SK-N-SH (cell line): ENCODE measurements around the gene TSPAN15. TPM values are rescaled to one million over a fixed set of nuclear protein-coding genes. Genes with fewer than 3 reads are reported as not detected.

Source experiments
- CTCF ChIA-PET: fragments of 300-600, 350-600 bp; formaldehyde crosslinking; extraction: SDS; loops from one replicate; lab custom pipeline; 2021; lab: Yijun Ruan, JAX
- POLR2A ChIA-PET: fragments of 350-600 bp; sonication (Branson Sonifier 250); formaldehyde crosslinking; extraction: SDS; loops from one replicate; lab custom pipeline; 2020; ENCODE audit warnings: antibody characterized with exemption, inconsistent platforms; lab: Yijun Ruan, JAX
- DNase-seq: peaks from one replicate; pipeline ENCODE4 v3.0.0; 2012
- H2AFZ ChIP-seq: fragments of 200-600 bp; sonication (generic); 2 replicates; pipeline ENCODE4 v1.8.1; 2016; ENCODE audit warnings: antibody characterized with exemption, mild to moderate bottlenecking, low read depth
- H3F3A ChIP-seq: fragments of 200-600 bp; sonication (generic); replicated peaks from 2 replicates; pipeline ENCODE3; 2016; ENCODE audit warnings: antibody characterized with exemption, mild to moderate bottlenecking; ENCODE audit not compliant: insufficient read depth
- H3K27ac ChIP-seq, 2 experiments: fragments of 200-500 bp in 1 of 2; fragments of 200-600 bp in 1 of 2; sonication (Bioruptor generic) in 1 of 2; sonication (generic), shearing (Covaris generic) in 1 of 2; 2 replicates each; pipeline versions ENCODE4 v1.5.1 to v1.6.1; 2014 to 2016; ENCODE audit warnings: low read depth in 2 of 2, inconsistent platforms in 1 of 2, low read length in 1 of 2, mild to moderate bottlenecking in 1 of 2, mixed read lengths in 1 of 2
- H3K27me3 ChIP-seq: fragments of 200-600 bp; sonication (generic), shearing (Covaris generic); 2 replicates; pipeline ENCODE4 v1.6.1; 2016; ENCODE audit warnings: mixed run types; ENCODE audit not compliant: insufficient read depth
- H3K36me3 ChIP-seq, 2 experiments: fragments of 200-500 bp in 1 of 2; fragments of 200-600 bp in 1 of 2; sonication (Bioruptor generic) in 1 of 2; sonication (generic) in 1 of 2; replicated peaks in 1 of 2; 2 replicates each; pipeline versions ENCODE3 to v1.5.1; 2014 to 2016; ENCODE audit warnings: low read length in 1 of 2, mild to moderate bottlenecking in 1 of 2; ENCODE audit not compliant: insufficient read depth in 2 of 2, control insufficient read depth in 1 of 2
- H3K4me1 ChIP-seq, 2 experiments: fragments of 200-500 bp in 1 of 2; fragments of 200-600 bp in 1 of 2; sonication (Bioruptor generic) in 1 of 2; sonication (generic), shearing (Covaris generic) in 1 of 2; 2 replicates each; pipeline versions ENCODE4 v1.5.1 to v1.6.1; 2014 to 2016; ENCODE audit warnings: low read depth in 1 of 2, low read length in 1 of 2, mixed run types in 1 of 2; ENCODE audit not compliant: insufficient read depth in 2 of 2, control insufficient read depth in 1 of 2
- H3K4me2 ChIP-seq: fragments of 200-600 bp; sonication (generic), shearing (Covaris generic); 2 replicates; pipeline ENCODE4 v1.6.1; 2017; ENCODE audit warnings: mixed run types
- H3K4me3 ChIP-seq, 2 experiments: fragments of 200-500 bp in 1 of 2; fragments of 200-600 bp in 1 of 2; sonication (Bioruptor generic) in 1 of 2; sonication (generic), shearing (Covaris generic) in 1 of 2; 2 replicates each; pipeline versions ENCODE4 v1.5.1 to v1.8.1; 2014 to 2016; ENCODE audit warnings: low read depth in 2 of 2, inconsistent platforms in 1 of 2, low read length in 1 of 2, mild to moderate bottlenecking in 1 of 2, mixed read lengths in 1 of 2, moderate library complexity in 1 of 2
- H3K79me2 ChIP-seq: fragments of 200-600 bp; sonication (generic); 2 replicates; pipeline ENCODE4 v1.8.1; 2017; ENCODE audit warnings: mild to moderate bottlenecking; ENCODE audit not compliant: insufficient read depth
- H3K9ac ChIP-seq: fragments of 200-600 bp; sonication (generic); 2 replicates; pipeline ENCODE4 v1.6.1; 2017; ENCODE audit warnings: mixed run types
- H3K9me2 ChIP-seq: fragments of 200-600 bp; sonication (generic); 2 replicates; pipeline ENCODE4 v1.6.1; 2017; ENCODE audit warnings: mixed run types
- H3K9me3 ChIP-seq: fragments of 200-600 bp; sonication (generic); 2 replicates; pipeline ENCODE4 v1.6.1; 2017; ENCODE audit warnings: mixed run types, mild to moderate bottlenecking, moderate library complexity
- H4K20me1 ChIP-seq: fragments of 200-600 bp; sonication (generic); 2 replicates; pipeline ENCODE4 v1.6.1; 2017; ENCODE audit warnings: mild to moderate bottlenecking, mixed run types; ENCODE audit not compliant: insufficient read depth
- ELF1 ChIP-seq: IDR thresholded peaks from 2 replicates; pipeline ENCODE4 v1.4.0; 2012
- EP300 ChIP-seq, 2 experiments: IDR thresholded peaks; 2 replicates each; pipeline versions ENCODE4 v1.4.0 to v1.6.1; 2012; ENCODE audit warnings: borderline replicate concordance in 1 of 2, low read depth in 1 of 2, low read length in 1 of 2
- FOSL2 ChIP-seq: IDR thresholded peaks from 2 replicates; pipeline ENCODE4 v1.4.0; 2012; ENCODE audit warnings: low read depth, mild to moderate bottlenecking, moderate library complexity, borderline replicate concordance
- FOXJ3 ChIP-seq: sonication (generic); formaldehyde crosslinking; IDR thresholded peaks from 2 replicates; pipeline ENCODE4 v1.5.1; 2020; ENCODE audit warnings: mild to moderate bottlenecking, missing genetic modification reagents
- FOXM1 ChIP-seq: IDR thresholded peaks from 2 replicates; pipeline ENCODE4 v1.4.0; 2012; ENCODE audit warnings: low read depth, mild to moderate bottlenecking
- GABPA ChIP-seq: IDR thresholded peaks from 2 replicates; pipeline ENCODE4 v1.4.0; 2012; ENCODE audit warnings: low read depth, mild to moderate bottlenecking
- GATA2 ChIP-seq: sonication (generic); formaldehyde crosslinking; IDR thresholded peaks from 2 replicates; pipeline ENCODE4 v1.5.0; 2020; ENCODE audit warnings: mild to moderate bottlenecking, missing genetic modification reagents
- IRF3 ChIP-seq: fragments of 150-350 bp; IDR thresholded peaks from 2 replicates; pipeline ENCODE4 v1.6.1; 2016; ENCODE audit warnings: mild to moderate bottlenecking, low read depth, low read length
- JUND ChIP-seq: IDR thresholded peaks from 2 replicates; pipeline ENCODE4 v1.4.0; 2012
- MEF2A ChIP-seq: IDR thresholded peaks from 2 replicates; pipeline ENCODE4 v1.4.0; 2012; ENCODE audit warnings: low read depth, borderline replicate concordance
- MXI1 ChIP-seq: IDR thresholded peaks from 2 replicates; pipeline ENCODE4 v1.6.1; 2012; ENCODE audit warnings: mild to moderate bottlenecking, low read depth, low read length, improper control_type of control experiment
- NRF1 ChIP-seq: IDR thresholded peaks from 2 replicates; pipeline ENCODE4 v1.6.1; 2012; ENCODE audit warnings: low read depth, mild to moderate bottlenecking, low read length
- RCOR1 ChIP-seq: fragments of 150-350 bp; IDR thresholded peaks from 2 replicates; pipeline ENCODE4 v1.6.1; 2017; ENCODE audit warnings: antibody characterized with exemption, low read length
- SIN3A ChIP-seq: IDR thresholded peaks from 2 replicates; pipeline ENCODE4 v1.6.1; 2012; ENCODE audit warnings: low read depth, mild to moderate bottlenecking, low read length, moderate library complexity, borderline replicate concordance
- TCF12 ChIP-seq: IDR thresholded peaks from 2 replicates; pipeline ENCODE4 v1.4.0; 2012
- TEAD4 ChIP-seq: IDR thresholded peaks from 2 replicates; pipeline ENCODE4 v1.4.0; 2012; ENCODE audit warnings: mild to moderate bottlenecking, borderline replicate concordance; ENCODE audit not compliant: insufficient read depth
- WGBS: methylation state at CpG from one replicate; pipeline ENCODE4 v1.1.6; 2017; ENCODE audit warnings: low lambda C conversion rate; 5-methylcytosine and 5-hydroxymethylcytosine counted together
- polyA plus RNA-seq, 3 experiments: library from polyadenylated mRNA; depleted of rRNA; stranded (reverse); fragments of >200 nt; gene quantifications; 2 replicates each; pipeline ENCODE4 v1.2.3, GENCODE V29; 2012
- TF ChIP-seq, protein P1 (sequence below): fragments of 200-600 bp; sonication (generic); IDR thresholded peaks from 2 replicates; pipeline ENCODE4 v1.6.1; 2017; ENCODE audit warnings: antibody characterized with exemption, mild to moderate bottlenecking, moderate library complexity
- TF ChIP-seq, protein P2 (sequence below): fragments of 150-350 bp; IDR thresholded peaks from 2 replicates; pipeline ENCODE4 v1.6.1; 2017; ENCODE audit warnings: antibody characterized with exemption, low read length, low read depth, borderline replicate concordance

TSPAN15 gene
- polyA plus RNA-seq, 1 of the 3 experiments (the other 2 are of a cell fraction): 8.5 TPM

DNA sequence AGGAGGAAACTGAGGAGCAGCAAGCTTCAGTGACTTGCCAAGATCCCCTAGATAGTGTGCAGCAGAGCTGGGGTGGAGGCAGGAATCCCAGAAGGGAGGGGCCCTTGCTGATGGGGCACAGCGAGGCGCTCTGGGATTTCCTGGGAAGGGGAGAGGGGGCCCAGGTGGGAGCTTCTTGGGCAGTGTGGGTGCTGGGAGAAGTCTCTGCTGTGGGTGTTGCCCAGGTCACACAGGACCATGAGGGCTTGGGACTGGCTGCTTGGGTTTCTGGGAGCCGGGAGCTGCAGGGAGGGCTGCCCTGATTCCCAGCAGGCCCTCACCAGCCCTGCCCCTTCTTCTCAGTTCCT lies 55.2 kb downstream of the TSPAN15 start:
- no peak overlapping the region for H3K9ac ChIP-seq
- H3K27ac ChIP-seq: no peak overlapping the region
- ChIA-PET CTCF (interaction anchor here (1.0 to 6.0 kb wide), 10 partner anchors 11 to 130 kb away, joined by 3 to 45 read pairs (median 18); partner anchors contain the start of gene TSPAN15), POLR2A (no interaction called here)
- no peak overlapping the region for H3K4me2 ChIP-seq
- no peaks in the 10 kb centered on the region for H3K27me3 ChIP-seq
- H3K4me3 ChIP-seq: no peak overlapping the region
- no peaks in the 10 kb centered on the region for H3F3A ChIP-seq
- peaks cover 0 to 4% of the 10 kb centered on the region in 2 experiments; a peak in 1 of 4 replicates for H3K4me1 ChIP-seq
- 80% methylated on average over 2 of the region's 3 CpGs for WGBS
- no peak for DNase-seq
- no peak overlapping the region for H2AFZ ChIP-seq
- no peaks in the 10 kb centered on the region for H3K9me2 ChIP-seq
- no peaks in the 10 kb centered on the region for H4K20me1 ChIP-seq
- H3K9me3 ChIP-seq: no peaks in the 10 kb centered on the region
- H3K36me3 ChIP-seq: no peaks in the 10 kb centered on the region
- TF ChIP-seq MEF2A: no peak
- TF ChIP-seq FOSL2: no peak
- TF ChIP-seq FOXM1: no peak
- TF ChIP-seq, protein P1, sequence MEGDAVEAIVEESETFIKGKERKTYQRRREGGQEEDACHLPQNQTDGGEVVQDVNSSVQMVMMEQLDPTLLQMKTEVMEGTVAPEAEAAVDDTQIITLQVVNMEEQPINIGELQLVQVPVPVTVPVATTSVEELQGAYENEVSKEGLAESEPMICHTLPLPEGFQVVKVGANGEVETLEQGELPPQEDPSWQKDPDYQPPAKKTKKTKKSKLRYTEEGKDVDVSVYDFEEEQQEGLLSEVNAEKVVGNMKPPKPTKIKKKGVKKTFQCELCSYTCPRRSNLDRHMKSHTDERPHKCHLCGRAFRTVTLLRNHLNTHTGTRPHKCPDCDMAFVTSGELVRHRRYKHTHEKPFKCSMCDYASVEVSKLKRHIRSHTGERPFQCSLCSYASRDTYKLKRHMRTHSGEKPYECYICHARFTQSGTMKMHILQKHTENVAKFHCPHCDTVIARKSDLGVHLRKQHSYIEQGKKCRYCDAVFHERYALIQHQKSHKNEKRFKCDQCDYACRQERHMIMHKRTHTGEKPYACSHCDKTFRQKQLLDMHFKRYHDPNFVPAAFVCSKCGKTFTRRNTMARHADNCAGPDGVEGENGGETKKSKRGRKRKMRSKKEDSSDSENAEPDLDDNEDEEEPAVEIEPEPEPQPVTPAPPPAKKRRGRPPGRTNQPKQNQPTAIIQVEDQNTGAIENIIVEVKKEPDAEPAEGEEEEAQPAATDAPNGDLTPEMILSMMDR: no peak
- TF ChIP-seq TCF12: no peak
- TF ChIP-seq EP300 (IDR thresholded peaks at IDR 0.05; ENCODE audit: borderline replicate concordance in 1 of 2, low read depth in 1 of 2, low read length in 1 of 2): no peak
- TF ChIP-seq IRF3: no peak
- TF ChIP-seq ELF1: no peak
- no peak for TF ChIP-seq MXI1
- TF ChIP-seq NRF1: no peak
- no peak for TF ChIP-seq GABPA
- no peak for TF ChIP-seq JUND
- no peak for TF ChIP-seq TEAD4
- no peak for TF ChIP-seq FOXJ3 (CRISPR knock-in tag)
- H3K79me2 ChIP-seq: no peaks in the 10 kb centered on the region

GRCh38 chr10:69506834-69507713 lies 55.8 kb downstream of the TSPAN15 start:
- peak; percentile 21 for DNase-seq
- H3K27me3 ChIP-seq: no peaks in the 10 kb centered on the region
- H3K4me2 ChIP-seq: peak overlapping the region; percentile 49; the same call in 1 of the 2 replicates
- POLR2A ChIA-PET: interaction anchor here (0.8 kb wide), 1 partner anchor 99 kb away, joined by 4 read pairs; no protein-coding TSS in a partner anchor
- no peaks in the 10 kb centered on the region for H3K79me2 ChIP-seq
- H3K27ac ChIP-seq: no peak overlapping the region
- no peaks in the 10 kb centered on the region for H3K9me2 ChIP-seq
- no peak overlapping the region; the same call in 1 of the 2 replicates for H2AFZ ChIP-seq
- H3K4me1 ChIP-seq: peaks cover 0 to 4% of the 10 kb centered on the region in 2 experiments; a peak in 1 of 4 replicates
- no peaks in the 10 kb centered on the region for H3K9me3 ChIP-seq
- no peaks in the 10 kb centered on the region for H4K20me1 ChIP-seq
- WGBS: 70% methylated on average over 6 of the region's 19 CpGs
- no peak overlapping the region for H3K4me3 ChIP-seq
- CTCF ChIA-PET: interaction anchor here (0.6 to 6.0 kb wide), 35 partner anchors 8 to 407 kb away, joined by 3 to 45 read pairs (median 4); partner anchors contain the start of gene TSPAN15
- no peaks in the 10 kb centered on the region for H3F3A ChIP-seq
- H3K36me3 ChIP-seq: no peaks in the 10 kb centered on the region
- H3K9ac ChIP-seq: no peak overlapping the region
- TF ChIP-seq GATA2 (CRISPR knock-in tag) (no peak), SIN3A (no peak), RCOR1 (no peak), FOSL2 (no peak)
- TF ChIP-seq, protein P2, sequence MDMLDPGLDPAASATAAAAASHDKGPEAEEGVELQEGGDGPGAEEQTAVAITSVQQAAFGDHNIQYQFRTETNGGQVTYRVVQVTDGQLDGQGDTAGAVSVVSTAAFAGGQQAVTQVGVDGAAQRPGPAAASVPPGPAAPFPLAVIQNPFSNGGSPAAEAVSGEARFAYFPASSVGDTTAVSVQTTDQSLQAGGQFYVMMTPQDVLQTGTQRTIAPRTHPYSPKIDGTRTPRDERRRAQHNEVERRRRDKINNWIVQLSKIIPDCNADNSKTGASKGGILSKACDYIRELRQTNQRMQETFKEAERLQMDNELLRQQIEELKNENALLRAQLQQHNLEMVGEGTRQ: no peak
